Measurements from ENCODE around the gene RPL7L1.

Gene RPL7L1

DNA sequence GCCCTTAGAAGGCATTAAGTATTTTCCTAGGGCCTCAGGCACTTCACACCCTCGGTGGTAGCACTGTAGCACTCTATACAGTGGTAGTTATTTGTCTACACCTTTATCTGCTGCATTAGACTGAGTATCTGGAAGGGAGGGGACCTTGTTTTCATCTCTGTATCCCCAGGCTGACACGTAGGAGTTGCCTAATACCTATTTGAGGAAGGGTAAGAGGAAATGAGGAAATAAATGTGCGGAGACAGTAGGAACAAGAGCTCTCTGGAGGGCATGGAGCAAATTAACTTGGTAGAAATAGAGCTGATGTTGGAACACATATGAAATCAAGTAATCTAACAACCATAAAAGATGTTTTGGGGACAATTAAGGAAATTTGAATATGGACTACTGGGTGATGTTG lies 53.8 kb downstream of the RPL7L1 start:
- DNase-seq = no peak

DNA sequence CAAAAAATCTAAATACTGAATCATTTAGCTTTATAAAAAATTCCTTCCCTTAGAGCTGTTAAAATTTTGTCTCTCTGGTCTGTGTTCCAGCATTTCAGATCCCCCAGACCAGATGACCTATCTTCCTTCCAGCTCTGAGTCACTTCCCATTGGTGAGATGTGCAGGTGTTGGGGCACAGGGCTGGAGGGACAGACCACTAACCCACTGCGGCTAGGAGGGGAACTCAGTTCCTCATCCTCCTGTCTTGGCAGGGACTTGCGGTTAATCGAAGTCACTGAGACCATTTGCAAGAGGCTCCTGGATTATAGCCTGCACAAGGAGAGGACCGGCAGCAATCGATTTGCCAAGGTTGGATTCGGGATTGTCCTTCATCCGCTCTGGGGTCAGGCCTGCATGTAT lies 55.9 kb downstream of the RPL7L1 start:
- DNase-seq = no peak

DNA sequence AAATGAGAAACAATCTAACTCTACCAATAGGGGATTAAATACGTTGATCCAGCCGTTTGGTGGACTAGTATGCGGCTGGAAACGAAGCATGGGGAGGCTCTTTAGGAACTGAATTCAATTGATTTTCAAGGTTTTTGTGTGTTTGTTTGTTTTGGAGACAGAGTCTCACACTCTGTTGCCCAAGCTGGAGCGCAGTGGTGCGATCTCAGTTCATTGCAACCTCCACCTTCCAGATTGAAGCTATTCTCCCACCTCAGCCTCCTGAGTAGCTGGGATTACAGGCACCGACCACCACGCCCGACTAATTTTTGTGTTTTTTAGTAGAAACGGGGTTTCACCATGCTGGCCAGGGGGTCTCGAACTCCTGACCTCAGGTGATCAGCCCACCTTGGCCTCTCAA lies 57.0 kb downstream of the RPL7L1 start:
- DNase-seq = no peak

DNA sequence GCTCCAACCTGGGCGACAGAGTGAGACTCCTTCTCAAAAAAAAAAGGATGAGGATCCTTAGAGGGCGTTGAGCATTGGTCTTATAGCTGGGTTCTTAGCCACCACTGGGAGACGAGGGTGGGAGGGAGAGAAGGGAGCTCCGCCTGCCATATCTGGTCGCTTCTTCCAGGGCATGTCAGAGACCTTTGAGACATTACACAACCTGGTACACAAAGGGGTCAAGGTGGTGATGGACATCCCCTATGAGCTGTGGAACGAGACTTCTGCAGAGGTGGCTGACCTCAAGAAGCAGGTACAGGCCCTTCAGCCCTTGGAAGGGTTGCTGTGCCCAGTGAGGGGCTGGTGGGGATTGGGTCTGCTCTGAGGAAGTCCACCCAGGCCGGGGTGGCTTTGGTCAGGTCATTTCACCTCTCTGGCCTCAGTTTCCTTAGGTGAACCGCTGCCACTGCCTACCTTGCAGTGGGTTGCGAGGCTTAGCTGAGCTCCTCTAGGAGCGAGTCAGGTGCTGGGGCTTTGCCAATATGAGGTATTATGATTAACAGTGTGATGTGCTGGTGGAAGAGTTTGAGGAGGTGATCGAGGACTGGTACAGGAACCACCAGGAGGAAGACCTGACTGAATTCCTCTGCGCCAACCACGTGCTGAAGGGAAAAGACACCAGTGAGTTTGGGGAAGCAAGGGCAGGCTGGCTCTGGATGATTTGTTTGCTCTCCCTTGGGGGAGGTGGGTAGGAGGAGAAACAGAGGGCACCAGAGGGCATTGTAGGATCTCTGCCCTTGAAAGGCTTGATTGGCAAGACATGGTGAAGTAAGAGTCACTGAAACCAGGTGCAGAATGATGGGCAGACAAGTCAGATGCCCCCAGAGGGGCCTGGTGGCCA lies 58.4 kb downstream of the RPL7L1 start:
- DNase-seq = no peak

DNA sequence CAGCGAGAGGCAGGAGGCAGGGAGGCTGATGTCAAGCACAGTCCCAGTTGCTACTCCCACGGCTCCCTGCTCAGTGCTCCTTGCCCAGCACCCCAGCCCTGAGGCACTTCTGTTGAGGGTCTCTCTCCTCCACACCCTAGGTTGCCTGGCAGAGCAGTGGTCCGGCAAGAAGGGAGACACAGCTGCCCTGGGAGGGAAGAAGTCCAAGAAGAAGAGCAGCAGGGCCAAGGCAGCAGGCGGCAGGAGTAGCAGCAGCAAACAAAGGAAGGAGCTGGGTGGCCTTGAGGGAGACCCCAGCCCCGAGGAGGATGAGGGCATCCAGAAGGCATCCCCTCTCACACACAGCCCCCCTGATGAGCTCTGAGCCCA lies 59.0 kb downstream of the RPL7L1 start:
- DNase-seq = no peak

DNA sequence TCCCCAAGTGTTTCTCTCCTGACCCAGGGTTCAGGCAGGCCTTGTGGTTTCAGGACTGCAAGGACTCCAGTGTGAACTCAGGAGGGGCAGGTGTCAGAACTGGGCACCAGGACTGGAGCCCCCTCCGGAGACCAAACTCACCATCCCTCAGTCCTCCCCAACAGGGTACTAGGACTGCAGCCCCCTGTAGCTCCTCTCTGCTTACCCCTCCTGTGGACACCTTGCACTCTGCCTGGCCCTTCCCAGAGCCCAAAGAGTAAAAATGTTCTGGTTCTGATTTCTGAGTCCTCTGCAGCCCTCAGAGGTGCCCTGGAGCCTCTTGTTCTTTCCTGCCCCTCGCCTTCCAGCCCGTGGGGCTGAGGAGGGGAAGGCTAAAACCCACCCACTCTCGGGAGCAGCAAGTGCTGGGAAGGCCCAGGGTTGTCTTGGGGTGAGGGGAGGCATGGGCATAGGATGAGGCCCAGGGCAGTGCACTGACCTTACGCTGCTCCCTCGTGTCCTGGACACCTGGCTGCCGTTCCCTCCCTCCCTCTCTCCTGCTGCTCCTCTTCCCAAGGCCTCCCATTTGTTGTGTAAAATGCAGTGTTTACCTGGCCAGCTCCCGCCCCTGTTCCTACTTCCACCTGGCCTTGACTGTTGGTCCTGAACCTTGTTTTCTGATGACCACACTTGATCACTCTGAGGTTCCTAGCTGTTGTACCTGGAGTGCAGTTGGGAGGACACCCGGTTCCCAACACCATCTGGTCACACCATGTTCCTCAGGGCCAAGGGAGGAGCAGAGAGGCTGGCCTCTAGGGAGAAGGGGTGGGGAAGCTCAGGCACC lies 59.8 kb downstream of the RPL7L1 start:
- no peak for DNase-seq
